H1 (cell line): ENCODE data around the gene AHDC1. TPM values are rescaled to one million over a fixed set of nuclear protein-coding genes. Genes with fewer than 3 reads are reported as not detected.

ENCODE experiments used
- BACH1 ChIP-seq: IDR thresholded peaks from 2 replicates; pipeline ENCODE4 v1.6.1; 2012; ENCODE audit warnings: low read length, improper control_type of control experiment
- CHD1 ChIP-seq: IDR thresholded peaks from 2 replicates; pipeline ENCODE4 v1.6.1; 2012; ENCODE audit warnings: low read depth, low read length, improper control_type of control experiment
- CHD7 ChIP-seq: fragments of 300-600 bp; sonication (generic); IDR thresholded peaks from 2 replicates; pipeline ENCODE4 v1.7.1; 2012; ENCODE audit warnings: low read length, moderate library complexity, mild to moderate bottlenecking, inconsistent platforms; ENCODE audit not compliant: insufficient replicate concordance
- FOSL1 ChIP-seq: IDR thresholded peaks from 2 replicates; pipeline ENCODE4 v1.6.1; 2011; ENCODE audit warnings: mild to moderate bottlenecking, low read depth, low read length, moderate library complexity; ENCODE audit not compliant: insufficient read depth
- JUN ChIP-seq: IDR thresholded peaks from 2 replicates; pipeline ENCODE4 v1.6.1; 2011; ENCODE audit warnings: low read depth, mild to moderate bottlenecking, improper control_type of control experiment, low read length
- PHF8 ChIP-seq: fragments of 200-600 bp; sonication (generic); conservative IDR thresholded peaks from 2 replicates; pipeline ENCODE4 v1.7.1; 2012; ENCODE audit warnings: low read depth, mild to moderate bottlenecking, inconsistent platforms, low read length, moderate library complexity
- POLR2A ChIP-seq, 2 experiments: IDR thresholded peaks; 1 replicate in 1 of 2; 2 replicates in 1 of 2; pipeline ENCODE4 v1.6.1; 2011; ENCODE audit warnings: low read depth in 2 of 2, low read length in 2 of 2, mild to moderate bottlenecking in 2 of 2; ENCODE audit errors: control extremely low read depth in 1 of 2
- POU5F1 ChIP-seq: IDR thresholded peaks from 2 replicates; pipeline ENCODE4 v1.6.1; 2011; ENCODE audit warnings: low read depth, mild to moderate bottlenecking, low read length, moderate library complexity
- SIX5 ChIP-seq: IDR thresholded peaks from 2 replicates; pipeline ENCODE4 v1.6.1; 2011; ENCODE audit warnings: mild to moderate bottlenecking, low read depth, low read length
- SP1 ChIP-seq: IDR thresholded peaks from 2 replicates; pipeline ENCODE4 v1.6.1; 2011; ENCODE audit warnings: low read depth, low read length
- polyA plus RNA-seq, 7 experiments: library from polyadenylated mRNA; depleted of rRNA in 3 of 7; stranded (reverse) in 5 of 7; unstranded in 2 of 7; fragments of >200 nt in 5 of 7; fragments of 200-250 nt in 2 of 7; gene quantifications; 1 replicate in 5 of 7; 2 replicates in 1 of 7; 4 replicates in 1 of 7; pipeline versions ENCODE4 v1.2.1 to v1.2.3, GENCODE V29; 2011 to 2013; ENCODE audit warnings: missing spikeins in 2 of 7, mixed read lengths in 2 of 7
- total RNA-seq: library from RNA; stranded (reverse); fragmentation: NEBNext Ultra II Directional; extraction: Animal tissue kit (Norgen Biotek cat#: 25700); gene quantifications from 2 replicates; pipeline ENCODE4 v1.2.1, GENCODE V29; 2021

AHDC1 gene
- total and polyA plus RNA-seq, 2 of the 8 experiments (the other 6 are each of a cell fraction or from before 2014, with no cell fraction given) = 4.4 to 35.1 TPM

- no peak for TF ChIP-seq CHD7
- TF ChIP-seq CHD1 = no peak
- TF ChIP-seq FOSL1 = no peak
- TF ChIP-seq SIX5 = no peak
- no peak for TF ChIP-seq POLR2A (IDR thresholded peaks at IDR 0.05; ENCODE audit: control extremely low read depth in 1 of 2, low read depth in 2 of 2, low read length in 2 of 2)
- TF ChIP-seq JUN = no peak
- TF ChIP-seq BACH1 = no peak
- TF ChIP-seq PHF8 = no peak
- TF ChIP-seq SP1 = no peak
- no peak for TF ChIP-seq POU5F1
Measured at GRCh38 chr1:27646676-27647075, 42.7 kb upstream of the AHDC1 start (continued).
